ENCODE measurements around the gene ZNF273. TPM values are rescaled to one million over a fixed set of nuclear protein-coding genes. Genes with fewer than 3 reads are reported as not detected.

ZNF273 gene
- total RNA-seq, 1 donor from 2014 or later = 2.3 TPM

- no peak for TF ChIP-seq CTCF (IDR thresholded peaks at IDR 0.05)
- no peak for DNase-seq
- no peak overlapping the region for H3K27ac ChIP-seq
- no peaks in the 10 kb centered on the region for H3K27me3 ChIP-seq
- intact Hi-C loops (cut with DNase I) = no loop called here
- no peaks in the 10 kb centered on the region for H3K9me3 ChIP-seq
- ATAC-seq = no peak
- H3K4me1 ChIP-seq = no peaks in the 10 kb centered on the region
- H3K4me3 ChIP-seq = no peak overlapping the region
- no peaks in the 10 kb centered on the region for H3K36me3 ChIP-seq
Observed at GRCh38 chr7:64867863-64868440, 35.1 kb upstream of the ZNF273 start.

- no peaks in the 10 kb centered on the region for H3K4me1 ChIP-seq
- no peak for TF ChIP-seq CTCF (IDR thresholded peaks at IDR 0.05)
- DNase-seq = no peak
- ATAC-seq = no peak
- H3K9me3 ChIP-seq = no peaks in the 10 kb centered on the region
- no peaks in the 10 kb centered on the region for H3K27me3 ChIP-seq
- intact Hi-C loops (cut with DNase I) = no loop called here
- H3K4me3 ChIP-seq = no peak overlapping the region
- H3K36me3 ChIP-seq = no peaks in the 10 kb centered on the region
- H3K27ac ChIP-seq = no peak overlapping the region
Observed at GRCh38 chr7:64868499-64868898, 34.6 kb upstream of the ZNF273 start.

DNA sequence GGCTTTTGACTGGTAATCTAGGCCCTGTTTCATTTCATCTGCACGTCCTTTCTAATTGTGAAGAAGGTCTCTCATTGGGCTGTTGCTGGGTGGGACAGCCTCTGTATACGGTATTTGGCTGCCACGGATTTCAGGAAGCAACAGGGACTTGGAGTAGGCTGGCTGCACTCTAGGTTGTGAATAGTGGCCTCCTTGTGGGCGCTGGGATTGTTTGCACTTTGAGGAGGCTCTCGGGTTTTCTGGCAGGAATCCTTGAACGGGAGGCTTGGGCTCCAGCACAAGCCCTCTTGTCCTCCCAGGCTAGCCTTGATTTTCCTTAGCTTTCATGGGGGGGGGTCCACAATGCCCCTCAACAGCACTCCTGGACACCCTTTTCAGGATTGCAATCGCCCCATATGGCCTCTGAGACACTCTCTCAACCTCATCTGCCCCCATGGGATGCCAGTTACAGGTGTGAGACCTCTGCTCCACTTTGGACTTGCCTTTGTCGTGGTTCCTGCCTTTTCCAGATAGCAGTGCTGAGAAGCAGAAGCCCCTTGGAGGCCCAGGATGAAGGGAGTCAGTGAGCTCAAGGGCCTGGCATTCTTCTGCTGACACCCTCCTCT is 33.9 kb upstream of the ZNF273 start:
- Histone ChIP-seq H3K9me3 (no peaks in the 10 kb centered on the region), H3K27me3 (no peaks in the 10 kb centered on the region), H3K4me3 (no peak overlapping the region), H3K4me1 (no peaks in the 10 kb centered on the region), H3K27ac (no peak overlapping the region), H3K36me3 (no peaks in the 10 kb centered on the region)
- no peak for ATAC-seq
- no peak for DNase-seq
- no peak for TF ChIP-seq CTCF (IDR thresholded peaks at IDR 0.05)
- intact Hi-C loops (cut with DNase I) = no loop called here

DNA sequence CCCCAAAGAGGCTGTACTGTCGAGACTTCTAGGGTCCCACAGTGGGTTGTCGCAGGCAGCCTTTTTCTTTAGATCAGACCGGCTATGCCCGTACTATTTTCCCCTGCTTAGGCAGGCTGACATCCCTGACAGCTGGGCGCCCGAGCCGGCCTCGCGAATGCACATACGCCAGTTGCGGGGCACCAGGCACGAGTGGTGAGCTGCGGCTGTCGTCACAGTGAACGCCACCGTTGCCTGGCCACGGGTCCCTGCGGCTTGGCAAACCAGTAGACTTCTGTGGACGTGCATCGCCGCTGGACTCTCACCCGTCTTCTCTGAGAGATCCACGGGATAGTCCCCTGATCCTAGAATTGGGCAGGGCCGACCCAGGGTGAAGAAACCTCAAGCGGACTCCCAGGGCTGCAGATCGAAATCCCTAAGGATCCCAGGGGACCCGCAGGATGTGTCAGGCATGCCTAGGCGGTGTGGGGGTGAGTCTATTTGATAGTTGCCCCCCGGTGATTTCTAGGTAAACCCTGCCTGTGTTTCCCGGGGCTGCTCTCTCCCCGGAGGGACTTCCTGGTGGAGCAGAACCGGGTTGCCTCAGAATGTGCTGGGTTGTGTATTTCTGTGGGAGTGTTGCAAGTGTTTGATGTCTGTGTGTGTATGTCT is 33.0 kb upstream of the ZNF273 start:
- Histone ChIP-seq H3K4me3 (no peak overlapping the region), H3K4me1 (no peaks in the 10 kb centered on the region), H3K36me3 (no peaks in the 10 kb centered on the region), H3K9me3 (no peaks in the 10 kb centered on the region), H3K27ac (no peak overlapping the region), H3K27me3 (no peaks in the 10 kb centered on the region)
- intact Hi-C loops (cut with DNase I) = no loop called here
- peak; percentile 54 for DNase-seq
- ATAC-seq = no peak
- TF ChIP-seq CTCF (IDR thresholded peaks at IDR 0.05) = no peak

- ATAC-seq (no peak), DNase-seq (no peak)
- no peaks in the 10 kb centered on the region for H3K36me3 ChIP-seq
- no peak overlapping the region for H3K4me3 ChIP-seq
- no peaks in the 10 kb centered on the region for H3K27me3 ChIP-seq
- H3K9me3 ChIP-seq = no peaks in the 10 kb centered on the region
- no peak for TF ChIP-seq CTCF (IDR thresholded peaks at IDR 0.05)
- H3K4me1 ChIP-seq = no peaks in the 10 kb centered on the region
- H3K27ac ChIP-seq = no peak overlapping the region
- intact Hi-C loops (cut with DNase I) = no loop called here
Observed at GRCh38 chr7:64870656-64871055, 32.4 kb upstream of the ZNF273 start.

Data from upper lobe of right lung (tissue), 1 donor.